Amniotic epithelial cell (primary cell): ENCODE data around the gene ANO9.

Source experiments
- DNase-seq: peaks from one replicate; pipeline ENCODE4 v3.0.0-alpha.2; 2010; ENCODE audit warnings: low read depth

Gene ANO9

GRCh38 chr11:441418-442274 is at the start of gene ANO9:
Gene ANO9 (minus strand): TSS chr11:442011. CDS start chr11:441926, 85 bp downstream.
- no peak for DNase-seq

GRCh38 chr11:491358-491757 is 49.5 kb upstream of the ANO9 start:
- DNase-seq: no peak

GRCh38 chr11:490930-491260 is 49.1 kb upstream of the ANO9 start:
- DNase-seq: no peak

- DNase-seq: no peak
Measured at GRCh38 chr11:490186-490929, 48.5 kb upstream of the ANO9 start.

- DNase-seq: no peak
Measured at GRCh38 chr11:489610-490185, 47.9 kb upstream of the ANO9 start.

GRCh38 chr11:488992-489391 is 47.2 kb upstream of the ANO9 start:
- no peak for DNase-seq

GRCh38 chr11:488579-488978 is 46.8 kb upstream of the ANO9 start:
- no peak for DNase-seq

GRCh38 chr11:488062-488461 is 46.3 kb upstream of the ANO9 start:
- no peak for DNase-seq

GRCh38 chr11:487571-488021 is 45.8 kb upstream of the ANO9 start:
- DNase-seq: no peak

- DNase-seq: no peak
Measured at GRCh38 chr11:486189-486588, 44.4 kb upstream of the ANO9 start.

GRCh38 chr11:484616-485015 is 42.8 kb upstream of the ANO9 start:
- no peak for DNase-seq

- DNase-seq: no peak
Measured at GRCh38 chr11:479311-479710, 37.5 kb upstream of the ANO9 start.

- no peak for DNase-seq
Measured at GRCh38 chr11:477052-477715, 35.4 kb upstream of the ANO9 start.

GRCh38 chr11:476416-476815 is 34.6 kb upstream of the ANO9 start:
- no peak for DNase-seq

- no peak for DNase-seq
Measured at GRCh38 chr11:475941-476340, 34.1 kb upstream of the ANO9 start.

- DNase-seq: no peak
Measured at GRCh38 chr11:474914-475506, 33.2 kb upstream of the ANO9 start.

GRCh38 chr11:473962-474785 is 32.4 kb upstream of the ANO9 start:
- DNase-seq: no peak

GRCh38 chr11:473415-473814 is 31.6 kb upstream of the ANO9 start:
- no peak for DNase-seq

- DNase-seq: no peak
Measured at GRCh38 chr11:472816-473215, 31.0 kb upstream of the ANO9 start.

GRCh38 chr11:472272-472671 is 30.5 kb upstream of the ANO9 start:
- DNase-seq: no peak

- no peak for DNase-seq
Measured at GRCh38 chr11:471468-472145, 29.8 kb upstream of the ANO9 start.
